ENCODE results near the gene GMDS.

The GMDS gene

GRCh38 chr6:1604158-1605003 lies 641.0 kb downstream of the GMDS start:
- DNase-seq (ENCODE audit: low read depth in 2 of 2), result peak; percentile 65 to 68

GRCh38 chr6:1603708-1604107 lies 641.7 kb downstream of the GMDS start:
- no peak for DNase-seq (ENCODE audit: low read depth in 2 of 2)

- no peak for DNase-seq (ENCODE audit: low read depth in 2 of 2)
Measured at GRCh38 chr6:1602049-1602713, 643.2 kb downstream of the GMDS start.

GRCh38 chr6:1601158-1602048 lies 644.0 kb downstream of the GMDS start:
- no peak for DNase-seq (ENCODE audit: low read depth in 2 of 2)

- DNase-seq (ENCODE audit: low read depth in 2 of 2), result no peak
Measured at GRCh38 chr6:1600764-1601157, 644.6 kb downstream of the GMDS start.

GRCh38 chr6:1600063-1600763 lies 645.2 kb downstream of the GMDS start:
- DNase-seq (ENCODE audit: low read depth in 2 of 2), result no peak

- no peak for DNase-seq (ENCODE audit: low read depth in 2 of 2)
Measured at GRCh38 chr6:1599469-1599868, 645.9 kb downstream of the GMDS start.

- no peak for DNase-seq (ENCODE audit: low read depth in 2 of 2)
Measured at GRCh38 chr6:1598886-1599285, 646.5 kb downstream of the GMDS start.

- no peak for DNase-seq (ENCODE audit: low read depth in 2 of 2)
Measured at GRCh38 chr6:1598433-1598832, 647.0 kb downstream of the GMDS start.

GRCh38 chr6:1597924-1598323 lies 647.5 kb downstream of the GMDS start:
- DNase-seq (ENCODE audit: low read depth in 2 of 2), result no peak

GRCh38 chr6:1597121-1597744 lies 648.2 kb downstream of the GMDS start:
- no peak for DNase-seq (ENCODE audit: low read depth in 2 of 2)

GRCh38 chr6:1596088-1596852 lies 649.1 kb downstream of the GMDS start:
- DNase-seq (ENCODE audit: low read depth in 2 of 2), result peak in 1 of 2 donors; percentile 33

GRCh38 chr6:1595271-1596087 lies 649.9 kb downstream of the GMDS start:
- DNase-seq (ENCODE audit: low read depth in 2 of 2), result no peak

- DNase-seq (ENCODE audit: low read depth in 2 of 2), result no peak
Measured at GRCh38 chr6:1594445-1595200, 650.8 kb downstream of the GMDS start.

GRCh38 chr6:1593958-1594314 lies 651.5 kb downstream of the GMDS start:
- DNase-seq (ENCODE audit: low read depth in 2 of 2), result no peak

GRCh38 chr6:1593286-1593957 lies 652.0 kb downstream of the GMDS start:
- DNase-seq (ENCODE audit: low read depth in 2 of 2), result no peak

GRCh38 chr6:1592852-1593251 lies 652.6 kb downstream of the GMDS start:
- DNase-seq (ENCODE audit: low read depth in 2 of 2), result no peak

GRCh38 chr6:1591926-1592325 lies 653.5 kb downstream of the GMDS start:
- DNase-seq (ENCODE audit: low read depth in 2 of 2), result no peak
